NAMALWA (cell line): ENCODE results near the gene HBS1L.
A peak's percentile ranks its signal among the peaks of the same experiment; 100 is the strongest.

ENCODE experiments used
- DNase-seq: peaks from one replicate; pipeline ENCODE4 v3.0.0-alpha.2; 2015; ENCODE audit warnings: low spot score

The HBS1L gene

DNA sequence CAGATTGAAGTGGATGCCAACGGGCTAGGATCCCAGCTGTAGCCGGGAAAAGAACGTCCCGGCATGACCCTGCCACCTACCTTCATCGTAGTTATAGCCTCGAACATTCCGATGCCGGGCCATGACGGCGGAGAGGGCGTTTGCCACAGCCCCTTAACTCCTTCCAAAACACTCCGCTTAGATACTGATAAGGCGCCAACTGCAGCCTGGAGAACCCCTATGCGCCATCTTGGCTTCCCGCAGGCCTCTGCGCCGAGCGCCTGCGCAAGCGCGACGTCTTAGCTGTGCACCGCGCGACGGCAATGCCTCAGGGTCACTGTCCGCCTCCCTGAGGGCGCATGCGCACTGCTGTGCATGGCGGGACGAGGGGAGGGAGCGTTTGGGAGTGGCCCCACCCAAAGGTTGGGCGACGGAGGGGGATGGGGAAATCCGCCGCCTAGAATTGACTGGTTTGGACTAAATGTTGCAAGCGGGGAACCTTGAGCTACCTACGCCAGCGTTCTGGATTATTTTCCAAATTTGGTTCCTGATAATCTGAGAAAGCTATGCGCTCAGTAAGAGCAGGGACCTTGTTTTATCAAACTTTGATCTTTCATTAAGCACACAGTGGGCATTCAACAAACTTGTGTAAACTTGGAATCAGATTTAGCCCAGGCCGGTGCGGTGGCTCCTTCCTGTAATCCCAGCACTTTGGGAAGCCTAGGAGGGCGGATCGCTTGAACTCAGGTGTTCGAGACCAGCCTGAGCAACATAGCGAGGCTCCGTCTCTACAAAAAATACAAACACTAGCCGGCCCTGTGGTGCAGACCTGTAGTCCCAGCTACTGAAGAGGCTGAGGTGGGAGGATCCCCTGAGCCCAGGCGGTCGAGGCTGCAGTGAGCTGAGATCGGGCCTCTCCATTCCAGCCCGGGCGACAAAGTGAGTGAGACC, at the start of gene HBS1L:
TSS of gene HBS1L (minus strand) at position 254 of the 930 bp plus-strand sequence. CDS start at position 123, 131 bp downstream.
- DNase-seq, result peak; percentile 99

DNA sequence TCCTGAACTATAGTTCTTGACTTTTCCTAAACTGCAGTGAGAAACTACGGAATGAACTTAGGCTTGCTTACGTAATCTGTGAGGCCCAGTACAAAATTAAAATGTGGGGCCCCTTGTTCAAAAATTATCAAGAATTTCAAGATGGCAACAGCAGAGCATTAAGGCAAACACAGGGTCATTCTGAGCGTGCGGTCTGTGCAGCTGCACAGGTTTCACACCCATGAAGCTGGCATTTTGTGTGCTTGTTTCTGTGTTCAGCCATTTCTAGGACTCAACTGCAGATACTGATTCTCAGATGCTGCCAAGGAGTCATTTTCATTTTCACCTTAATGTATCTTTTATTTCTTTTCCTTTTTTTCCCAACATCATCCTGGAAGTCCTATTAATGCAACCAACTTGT, 49.6 kb upstream of the HBS1L start:
- DNase-seq, result peak; percentile 58

DNA sequence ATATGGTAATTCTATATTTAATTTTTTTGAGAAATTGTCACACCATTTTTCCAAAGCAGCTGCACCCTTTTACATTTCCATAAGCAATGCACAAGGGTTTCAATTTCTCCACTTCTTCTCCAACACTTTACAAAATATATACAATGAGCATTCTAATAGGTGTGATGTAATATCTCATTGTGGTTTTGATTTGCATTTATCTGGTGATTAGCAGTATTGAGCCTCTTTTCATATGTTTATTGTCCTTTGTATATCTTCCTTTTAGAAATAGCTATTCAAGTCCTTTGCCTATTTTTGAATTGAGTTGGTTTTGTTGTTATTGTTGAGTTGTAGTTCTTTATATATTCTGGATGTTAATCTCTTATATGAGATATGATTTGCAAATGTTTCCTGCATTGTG, 47.6 kb upstream of the HBS1L start:
- DNase-seq, result peak; percentile 57

DNA sequence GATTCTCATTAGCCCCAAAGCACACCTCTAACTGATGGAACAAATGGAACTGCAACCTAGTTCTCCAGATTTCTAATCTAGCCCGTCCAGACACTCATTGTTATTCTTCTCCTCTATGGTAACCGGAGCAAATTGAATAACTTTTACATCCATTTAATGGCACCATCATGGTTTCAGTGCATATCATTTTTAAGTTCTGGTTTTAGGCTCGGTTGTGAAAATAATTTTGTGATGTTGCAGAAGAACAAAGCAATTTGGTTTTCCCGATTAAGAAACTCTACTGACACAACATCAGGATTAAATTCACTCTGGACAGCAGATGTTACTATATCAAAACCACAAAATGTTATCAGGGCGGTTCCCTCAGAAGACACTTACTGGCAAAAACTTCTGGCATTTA, 42.5 kb upstream of the HBS1L start:
- no peak for DNase-seq

DNA sequence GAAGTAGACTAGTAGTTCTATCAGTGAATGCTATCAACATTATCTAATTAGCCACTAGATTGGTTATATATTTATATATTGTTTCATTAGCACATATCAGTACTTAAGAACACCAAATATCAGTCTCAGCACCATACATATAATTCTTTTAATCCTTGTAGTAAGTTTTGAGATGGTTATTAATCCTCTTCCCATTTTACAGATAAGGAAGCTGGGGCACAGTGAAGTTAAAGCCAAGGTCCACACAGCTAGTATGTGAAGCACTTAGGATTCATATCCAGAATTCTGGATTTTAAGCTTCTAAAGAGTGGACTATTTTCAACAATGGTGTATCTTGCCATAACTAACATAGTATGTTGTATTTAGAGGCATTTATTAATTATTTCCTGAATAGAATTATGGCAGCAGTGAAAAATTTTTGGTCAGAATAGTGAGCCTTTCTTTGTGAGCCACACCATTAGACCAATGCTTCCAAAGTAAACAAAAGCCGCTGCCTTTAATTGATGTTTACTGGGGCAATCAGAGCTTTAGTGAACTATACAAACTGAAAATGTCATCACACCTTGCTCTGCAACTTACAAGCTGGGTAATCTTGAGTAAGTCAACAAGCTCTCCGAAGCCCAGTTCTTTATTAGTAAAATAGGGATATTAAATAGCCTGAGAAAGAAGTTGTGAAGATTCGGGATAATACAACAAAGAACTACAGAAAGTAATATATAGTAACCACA, 41.9 kb upstream of the HBS1L start:
- no peak for DNase-seq

DNA sequence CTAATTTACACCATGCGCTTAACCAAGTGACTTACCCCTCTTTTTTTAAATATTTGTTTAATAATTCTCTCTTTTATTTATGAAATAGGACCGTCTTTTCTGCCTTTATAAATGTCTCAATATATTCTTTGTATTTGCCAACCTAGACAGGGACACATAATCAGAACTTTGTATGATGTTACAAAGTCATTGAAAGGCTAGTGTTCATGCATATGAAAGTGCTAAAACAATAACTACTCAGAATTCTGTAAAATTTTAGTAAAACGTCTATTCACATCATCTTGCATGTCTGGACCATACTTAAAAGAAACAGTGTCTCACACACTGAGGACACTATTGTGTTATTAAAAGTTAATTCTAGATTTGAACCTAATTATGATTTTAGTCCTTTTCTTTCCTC, 41.1 kb upstream of the HBS1L start:
- no peak for DNase-seq

DNA sequence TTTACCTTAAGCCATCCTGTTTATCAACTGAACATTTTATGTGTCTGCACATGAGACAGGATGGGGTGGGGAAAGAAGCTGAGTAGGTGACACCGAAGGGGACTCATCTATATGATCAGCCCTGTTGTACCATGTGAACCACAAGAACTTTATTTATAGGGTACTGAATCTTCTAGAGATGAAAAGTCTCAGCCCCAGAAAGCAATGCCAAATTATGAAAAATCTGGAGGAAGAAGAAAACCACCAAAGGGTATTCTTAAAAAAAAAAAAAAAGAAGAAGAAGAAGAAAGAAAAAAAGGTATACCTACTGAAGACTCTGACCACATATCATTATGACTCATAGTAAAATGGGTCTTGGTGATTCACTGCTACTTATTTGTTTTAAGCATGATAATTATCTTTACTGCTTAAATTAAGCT, 39.8 kb upstream of the HBS1L start:
- no peak for DNase-seq

DNA sequence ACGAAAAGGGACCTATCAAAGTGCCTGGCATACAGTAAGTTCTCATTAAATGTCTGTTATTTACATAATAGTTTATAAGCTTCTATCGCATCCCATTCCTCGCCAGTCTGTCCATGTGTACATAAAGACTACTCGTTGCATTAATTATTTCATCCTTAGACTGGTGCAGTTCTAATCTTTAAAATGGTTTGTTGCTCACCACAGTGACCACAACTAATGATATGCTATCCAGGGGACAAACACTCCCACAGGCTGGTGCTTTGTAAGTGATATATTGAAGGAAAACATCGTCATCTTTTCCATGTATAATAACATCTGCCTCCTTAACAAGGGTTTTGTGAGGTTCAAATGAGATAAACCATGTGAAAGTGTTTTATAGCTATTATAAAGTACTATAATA, 39.0 kb upstream of the HBS1L start:
- DNase-seq, result no peak

DNA sequence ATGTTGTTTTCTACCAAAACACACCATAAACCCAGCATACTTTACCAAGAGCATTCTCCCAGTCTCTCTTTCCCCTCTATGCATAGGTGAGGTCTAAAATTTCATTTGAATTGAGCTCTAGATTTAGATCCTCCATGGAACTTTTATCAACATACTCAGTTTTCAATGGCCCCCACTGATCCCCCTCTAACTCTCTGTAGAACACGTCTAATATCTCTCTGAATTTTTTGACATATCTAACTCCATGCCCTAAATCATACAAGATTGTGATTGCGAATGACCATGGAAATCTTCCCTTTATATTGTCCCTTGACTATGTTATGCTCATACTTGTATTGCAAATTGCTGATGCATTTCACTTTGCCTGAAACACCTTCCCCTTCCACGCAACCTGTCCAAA, 38.1 kb upstream of the HBS1L start:
- DNase-seq, result no peak

DNA sequence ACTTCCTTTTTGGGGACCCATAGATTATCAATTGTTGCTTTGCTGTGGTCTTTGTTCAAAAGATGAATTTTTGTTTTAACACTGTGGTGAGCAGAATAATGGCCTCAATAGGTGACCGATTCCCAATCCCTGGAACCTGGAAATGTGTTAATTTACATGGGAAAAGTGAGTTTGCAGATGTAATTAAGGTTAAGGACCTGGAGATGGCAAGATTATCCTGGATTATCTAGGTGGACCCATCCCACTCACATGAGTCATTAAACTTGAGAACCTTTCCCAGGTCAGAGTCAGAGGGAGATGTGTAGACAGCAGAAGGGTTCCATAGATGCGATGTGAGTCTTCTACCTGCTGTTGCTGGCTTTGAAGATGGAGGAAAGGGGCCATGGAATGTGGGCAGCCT, 36.2 kb upstream of the HBS1L start:
- no peak for DNase-seq

DNA sequence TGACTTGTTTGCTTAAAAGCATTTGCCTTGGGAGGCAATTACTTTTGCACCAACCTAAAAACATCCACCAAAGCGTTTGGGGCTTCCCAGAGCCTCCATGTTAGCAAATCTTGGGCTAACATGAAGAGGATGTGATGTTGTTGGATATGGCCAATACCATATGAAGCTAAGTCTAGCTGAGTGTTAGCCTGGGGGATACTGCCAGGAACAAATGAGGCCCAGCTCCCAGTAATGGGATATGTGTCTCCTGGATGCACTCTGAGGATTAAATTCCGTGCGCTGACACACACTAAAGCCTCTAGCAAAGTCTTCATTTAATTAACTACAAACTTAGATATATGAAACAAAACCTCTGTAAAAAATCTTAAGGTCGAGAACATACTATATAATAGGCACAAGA, 35.3 kb upstream of the HBS1L start:
- no peak for DNase-seq

DNA sequence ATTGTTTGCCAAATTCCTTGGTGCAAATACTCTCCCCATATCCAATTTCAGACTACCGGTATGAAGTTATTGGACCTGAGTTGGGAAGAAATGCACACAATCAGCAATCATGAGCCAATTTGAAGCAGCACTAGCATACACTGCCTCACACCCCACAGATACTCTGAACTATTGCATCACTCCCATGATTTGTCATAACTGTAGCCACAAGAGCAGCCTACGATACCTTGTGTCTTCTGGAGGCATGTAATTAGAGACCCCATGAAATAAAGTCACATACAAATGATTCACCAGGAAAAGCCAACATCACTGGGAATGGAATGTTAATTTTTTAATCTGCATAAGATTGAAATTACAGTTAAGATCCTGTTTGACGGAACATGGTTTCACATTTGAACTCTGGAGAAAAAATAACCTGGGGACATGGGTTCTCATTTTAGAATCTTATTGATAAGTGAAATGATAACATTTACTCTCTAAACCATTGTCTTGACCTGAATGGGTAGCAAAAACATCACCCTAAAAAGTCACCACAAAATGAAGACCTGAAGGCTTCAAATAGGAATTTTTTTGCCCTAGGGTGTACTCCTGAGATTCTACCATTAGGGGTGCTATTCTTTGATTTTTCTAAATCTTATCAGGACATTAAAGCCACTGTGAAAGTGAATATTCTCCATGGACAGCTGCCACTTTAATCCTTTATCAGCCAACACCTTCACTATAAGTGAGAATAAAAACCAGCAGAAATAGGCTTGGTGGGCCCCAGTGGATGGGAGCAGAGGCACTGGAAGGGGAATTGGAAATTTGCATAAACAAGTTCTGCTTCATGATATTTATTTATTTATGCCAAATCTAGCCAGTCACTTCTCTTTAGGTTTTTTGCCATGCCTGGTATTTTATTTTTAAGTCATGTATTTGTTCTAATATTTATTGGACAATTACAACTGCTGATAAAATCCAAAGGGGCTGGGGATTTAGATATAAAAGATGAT, 34.5 kb upstream of the HBS1L start:
- DNase-seq, result peak; percentile 82

DNA sequence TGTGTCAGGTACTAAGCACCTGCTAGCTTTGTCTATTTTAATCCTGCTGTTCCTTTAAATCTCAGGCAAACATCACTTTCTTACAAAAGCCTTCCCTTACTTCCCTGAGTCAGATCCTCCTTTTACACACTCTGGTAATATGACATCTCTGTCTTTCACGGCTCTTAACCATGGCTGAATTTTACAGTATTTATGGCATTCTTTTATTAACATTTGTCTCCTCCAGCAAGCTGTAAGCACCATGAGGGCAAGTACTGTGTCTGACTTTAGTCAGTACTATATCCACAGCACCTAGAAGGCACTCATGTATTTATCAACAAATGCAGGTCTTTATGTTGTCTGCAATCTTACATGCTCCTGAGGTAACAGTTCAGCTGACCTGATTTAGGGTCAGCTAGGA, 33.7 kb upstream of the HBS1L start:
- DNase-seq, result peak; percentile 37

DNA sequence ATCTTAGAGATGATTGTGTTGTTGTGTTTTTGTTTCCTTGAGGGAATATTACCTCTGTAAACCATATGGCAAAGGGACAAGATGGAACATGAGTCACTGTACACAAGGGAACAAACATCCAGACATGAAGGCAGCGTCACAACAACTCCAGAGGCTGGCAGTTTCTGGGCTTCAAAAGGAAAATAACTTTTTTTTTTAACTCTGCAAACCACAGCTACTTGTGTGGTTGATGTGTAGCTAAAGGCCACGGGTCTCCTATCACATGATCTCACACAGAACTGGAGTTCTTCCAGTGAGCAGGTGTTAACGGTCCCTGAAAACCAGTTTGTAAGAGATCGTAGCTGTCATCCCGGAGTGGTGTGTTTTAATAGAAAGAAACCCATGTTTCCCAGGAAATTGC, 33.2 kb upstream of the HBS1L start:
- peak; percentile 66 for DNase-seq

DNA sequence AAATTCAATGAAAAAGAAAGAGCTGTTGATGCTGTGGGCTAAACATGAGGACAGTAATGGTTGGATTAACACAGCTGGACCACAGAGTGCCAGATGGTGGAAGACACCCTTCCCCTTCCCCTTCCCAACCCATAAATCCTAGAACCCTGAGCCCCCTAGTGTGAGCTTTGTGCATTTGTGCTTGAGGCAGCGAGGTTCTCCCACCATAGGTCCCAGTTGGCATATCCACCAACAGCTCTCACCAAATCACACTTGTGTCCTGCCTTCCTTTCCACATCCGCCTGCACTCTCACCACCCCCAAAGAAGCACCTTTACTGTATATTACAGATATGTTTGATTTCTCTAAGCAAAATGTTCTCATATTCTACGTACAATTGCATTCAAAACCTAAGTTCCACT, 32.8 kb upstream of the HBS1L start:
- peak; percentile 69 for DNase-seq

DNA sequence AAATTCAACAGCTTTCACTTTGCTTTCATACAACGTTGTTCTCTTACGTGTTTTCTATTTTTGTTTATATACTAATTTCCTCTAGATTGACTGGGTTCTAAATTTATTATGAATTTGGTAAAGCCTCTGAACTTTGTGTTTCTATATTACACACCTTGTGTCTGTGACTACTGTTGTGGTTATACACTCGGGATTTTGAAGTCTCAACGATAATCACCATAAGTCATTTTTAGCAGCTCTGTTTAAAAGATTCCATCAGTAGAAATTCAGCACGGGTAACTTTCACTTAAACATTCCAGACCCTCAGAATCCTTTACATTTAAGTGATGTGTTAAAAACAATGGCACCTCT, 31.8 kb upstream of the HBS1L start:
- DNase-seq, result peak; percentile 38

DNA sequence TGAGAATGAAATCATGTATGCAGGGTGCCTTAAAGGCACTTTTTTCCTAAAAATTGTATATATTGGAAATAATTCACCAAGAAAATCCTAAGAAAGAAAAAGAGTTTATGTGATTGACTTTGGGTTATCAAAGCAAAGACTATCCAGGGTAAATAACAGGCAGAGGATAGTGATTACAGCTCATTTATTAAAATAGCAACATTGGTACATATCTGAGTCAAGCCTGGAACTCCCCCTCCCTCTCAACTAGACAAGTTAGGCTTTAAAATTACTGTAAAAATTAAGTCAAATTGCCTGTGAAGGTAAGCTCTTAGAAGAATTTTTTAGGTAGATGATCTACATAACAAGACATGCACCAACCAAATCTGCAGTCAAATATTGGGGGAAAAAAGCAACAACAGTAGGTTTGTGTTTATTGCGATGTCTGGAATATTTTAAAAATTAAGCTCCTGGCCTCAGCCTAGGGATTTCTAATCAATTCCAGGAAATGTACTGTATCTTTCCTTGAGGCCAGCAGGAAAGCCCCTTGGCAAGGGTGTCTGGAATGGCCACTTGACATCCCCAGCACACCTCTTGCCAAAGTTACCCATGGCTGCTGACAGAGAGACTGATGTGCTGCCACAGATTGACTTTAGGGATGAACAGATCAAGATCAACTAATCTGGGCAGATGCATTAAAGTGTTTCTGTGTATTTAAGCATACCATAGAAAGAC, 31.2 kb upstream of the HBS1L start:
- DNase-seq, result peak; percentile 44

DNA sequence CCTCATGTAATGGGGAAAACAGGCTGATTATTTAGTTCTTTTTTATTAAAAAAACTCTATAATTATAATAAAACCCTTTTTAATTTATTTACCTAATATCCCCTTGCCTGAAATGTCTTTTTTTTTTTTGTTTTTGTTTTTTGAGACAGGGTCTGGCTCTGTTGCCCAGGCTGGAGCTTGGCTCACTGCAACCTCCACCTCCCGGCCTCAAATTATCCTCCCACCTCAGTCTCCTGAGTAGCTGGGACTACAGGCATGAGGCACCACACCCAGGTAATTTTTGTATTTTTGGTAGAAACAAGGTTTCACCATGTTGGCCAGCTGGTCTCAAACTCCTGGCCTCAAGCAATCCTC, 30.3 kb upstream of the HBS1L start:
- DNase-seq, result no peak

DNA sequence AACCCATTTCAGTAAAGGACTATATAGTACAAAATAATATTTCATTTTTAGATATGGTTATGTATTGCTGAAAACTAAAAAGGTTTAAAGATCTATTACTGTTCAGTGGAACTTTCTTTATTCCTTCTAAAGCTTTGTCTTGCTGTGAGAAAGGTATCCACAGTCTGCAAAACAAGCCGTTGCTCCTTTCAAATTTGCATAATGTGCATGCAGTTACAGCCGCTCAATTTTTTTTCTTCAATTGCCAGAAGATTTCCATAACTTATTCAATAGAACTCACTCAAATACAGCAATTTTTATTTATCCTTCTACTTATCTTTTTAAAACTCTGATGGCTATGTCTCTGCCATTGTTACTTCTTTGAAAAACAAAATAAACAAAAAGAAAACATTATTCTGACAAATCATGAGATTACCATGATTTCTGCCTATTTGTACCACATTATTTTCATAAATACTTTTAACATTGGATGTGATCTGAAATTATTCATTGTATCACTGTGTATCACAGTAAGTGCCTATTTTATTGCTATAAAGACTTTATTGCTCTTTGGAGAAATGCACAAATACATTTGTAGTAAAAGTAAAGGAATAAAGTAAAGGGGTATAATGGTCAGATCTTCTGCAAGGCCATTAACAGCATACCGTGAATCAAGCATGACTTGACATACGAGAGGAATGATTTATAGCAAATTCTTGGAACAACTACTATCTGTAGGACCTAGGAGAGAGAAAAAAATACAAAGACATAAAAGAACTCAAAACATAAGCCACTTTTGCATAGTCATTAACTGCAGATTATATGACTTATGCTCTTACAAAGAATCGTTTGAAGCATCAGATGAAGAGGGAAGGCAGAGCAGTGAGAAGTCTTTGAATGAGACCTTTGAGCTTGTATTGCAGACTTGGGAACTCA, 29.6 kb upstream of the HBS1L start:
- peak; percentile 62 for DNase-seq

DNA sequence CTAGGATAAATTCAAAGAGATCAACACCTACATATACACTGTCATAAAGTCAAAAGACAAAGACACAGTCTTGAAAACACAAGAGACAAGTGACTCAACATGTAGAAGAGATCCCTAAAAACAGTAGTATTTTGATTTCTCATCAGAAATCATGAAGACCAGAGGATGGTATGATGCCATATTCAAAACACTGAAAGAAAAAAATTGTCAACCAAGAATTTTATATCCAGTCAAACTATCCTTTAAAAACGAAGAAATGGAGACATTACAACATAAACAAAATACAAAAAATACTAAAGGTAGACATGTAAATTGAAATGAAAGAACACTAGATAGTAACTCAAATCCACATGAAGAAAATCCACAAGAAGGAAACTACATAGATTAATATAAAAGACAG, 27.3 kb upstream of the HBS1L start:
- no peak for DNase-seq

DNA sequence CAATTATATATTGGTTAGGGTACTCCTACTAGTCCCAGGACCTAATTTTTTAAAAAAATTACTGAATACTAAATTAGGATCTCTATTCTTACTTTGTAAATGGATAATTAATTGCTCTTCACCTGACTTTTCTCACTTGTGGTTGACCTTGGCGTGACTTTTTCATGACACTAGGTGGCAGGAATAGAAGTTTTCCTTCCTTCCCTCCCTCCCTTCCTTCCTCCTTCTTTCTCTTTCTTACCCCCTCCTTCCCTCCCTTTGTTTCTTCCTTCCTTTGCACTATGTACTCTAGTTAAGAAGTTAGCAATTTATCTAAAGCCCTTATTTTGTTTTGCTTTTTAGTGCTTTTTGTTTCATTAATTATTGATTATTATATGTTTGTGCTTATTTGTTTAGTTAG, 20.4 kb upstream of the HBS1L start:
- no peak for DNase-seq
